ENCODE data around the gene NT5DC1. TPM values are rescaled to one million over a fixed set of nuclear protein-coding genes. Genes with fewer than 3 reads are reported as not detected.
A peak's percentile ranks its signal among the peaks of the same experiment; 100 is the strongest.

The NT5DC1 gene
- total RNA-seq, 1 experiment from 2014 or later, result 63.7 TPM

DNA sequence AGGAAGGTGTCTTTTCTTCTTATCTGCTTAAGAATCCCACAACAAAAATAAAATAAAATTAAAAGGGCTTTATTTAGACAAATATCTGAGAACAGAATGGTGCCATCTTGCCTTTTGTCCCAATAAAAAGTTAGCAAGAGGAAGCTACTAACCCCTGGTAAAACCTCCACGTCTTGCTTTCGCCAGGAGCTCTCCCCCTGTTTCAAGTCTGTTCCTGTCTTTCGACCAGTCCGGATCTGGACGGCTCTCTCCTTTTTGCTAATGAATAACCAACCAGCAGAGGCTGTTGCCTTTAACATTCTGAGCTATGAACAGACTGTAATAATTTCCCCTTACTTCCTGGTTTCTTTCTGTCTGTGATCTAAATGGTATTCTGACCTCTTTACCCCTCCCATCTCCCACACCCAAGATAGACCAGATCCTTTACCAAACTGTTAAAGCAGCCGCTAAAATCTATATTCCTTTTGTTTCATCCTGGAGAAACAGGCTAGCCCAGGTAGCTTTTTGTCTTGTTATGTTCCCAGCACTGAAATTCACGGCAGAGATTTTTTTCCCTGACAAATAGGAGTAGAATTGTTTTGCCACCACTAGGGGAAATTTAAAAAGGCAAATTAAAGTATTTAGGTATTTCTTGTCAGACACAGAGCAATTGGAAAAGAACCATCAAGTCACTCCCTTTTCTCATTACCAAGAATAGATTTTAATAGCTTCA lies 39.9 kb upstream of the NT5DC1 start, which contains the start of gene FRK:
Gene FRK (minus strand): TSS at position 320 of the 712 bp plus-strand sequence. CDS start 580 bp downstream, outside the sequence.
- H3K9ac ChIP-seq (ENCODE audit: low read length), result peak within 1 kb of the TSS; percentile 57
- peak; percentile 81 for ATAC-seq

More for the DNA sequence above, 39.9 kb upstream of the NT5DC1 start, which contains the start of gene FRK:
- no peaks in the 10 kb centered on the region for H3K36me3 ChIP-seq (ENCODE audit: control insufficient read depth in 1 of 2, insufficient read depth in 2 of 2, low read length in 2 of 2)
- no TSS peak for BruUV-seq (replicated peaks)
- CTCF ChIA-PET, result interaction anchor here (0.7 to 2.3 kb wide), 17 partner anchors 8 to 57 kb away, joined by 3 to 14 read pairs (median 4); partner anchors contain the start of gene NT5DC1
- RAD21 ChIA-PET (ENCODE audit: low non-redundant PET in 1 of 2, low total read pairs in 2 of 2, uncharacterized antibody in 2 of 2, unreplicated experiment in 2 of 2), result no interaction called here
- H3K4me3 ChIP-seq (replicated peaks in 1 of 2; ENCODE audit: low read depth in 1 of 2, low read length in 2 of 2), result peak within 1 kb of the TSS; percentile 52 to 61
- H2AFZ ChIP-seq (ENCODE audit: low read depth, low read length, poor library complexity, severe bottlenecking), result peak within 1 kb of the TSS; percentile 88
- peaks cover 10 to 28% of the 10 kb centered on the region in 2 experiments; a peak in 3 of 4 replicates for H3K4me1 ChIP-seq (ENCODE audit: control insufficient read depth in 1 of 2, insufficient read depth in 2 of 2, low read length in 2 of 2)
- peak; percentile 62 for DNase-seq (ENCODE audit: low read depth, low spot score)
- no peak for TF ChIP-seq ZFX (IDR thresholded peaks at IDR 0.05)
- TF ChIP-seq FOSL1 (IDR thresholded peaks at IDR 0.05; ENCODE audit: low read depth), result peak; percentile 22; the same call in 1 of the 2 replicates
- peak; percentile 81 for TF ChIP-seq POLR2AphosphoS5 (IDR thresholded peaks at IDR 0.05; ENCODE audit: low read depth, low read length)
- TF ChIP-seq SP1 (IDR thresholded peaks at IDR 0.05; ENCODE audit: low read depth), result peak; percentile 60
- TF ChIP-seq CEBPB (IDR thresholded peaks at IDR 0.05; ENCODE audit: low read depth), result 0 out of 2 replicates have a peak, but pooled peaks have one; percentile 25
- peak; percentile 26; the same call in 1 of the 2 replicates for TF ChIP-seq CBX3 (IDR thresholded peaks at IDR 0.05; ENCODE audit: low read depth)
- TF ChIP-seq, protein P1, sequence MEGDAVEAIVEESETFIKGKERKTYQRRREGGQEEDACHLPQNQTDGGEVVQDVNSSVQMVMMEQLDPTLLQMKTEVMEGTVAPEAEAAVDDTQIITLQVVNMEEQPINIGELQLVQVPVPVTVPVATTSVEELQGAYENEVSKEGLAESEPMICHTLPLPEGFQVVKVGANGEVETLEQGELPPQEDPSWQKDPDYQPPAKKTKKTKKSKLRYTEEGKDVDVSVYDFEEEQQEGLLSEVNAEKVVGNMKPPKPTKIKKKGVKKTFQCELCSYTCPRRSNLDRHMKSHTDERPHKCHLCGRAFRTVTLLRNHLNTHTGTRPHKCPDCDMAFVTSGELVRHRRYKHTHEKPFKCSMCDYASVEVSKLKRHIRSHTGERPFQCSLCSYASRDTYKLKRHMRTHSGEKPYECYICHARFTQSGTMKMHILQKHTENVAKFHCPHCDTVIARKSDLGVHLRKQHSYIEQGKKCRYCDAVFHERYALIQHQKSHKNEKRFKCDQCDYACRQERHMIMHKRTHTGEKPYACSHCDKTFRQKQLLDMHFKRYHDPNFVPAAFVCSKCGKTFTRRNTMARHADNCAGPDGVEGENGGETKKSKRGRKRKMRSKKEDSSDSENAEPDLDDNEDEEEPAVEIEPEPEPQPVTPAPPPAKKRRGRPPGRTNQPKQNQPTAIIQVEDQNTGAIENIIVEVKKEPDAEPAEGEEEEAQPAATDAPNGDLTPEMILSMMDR (IDR thresholded peaks at IDR 0.05 in 2 of 3, conservative IDR thresholded peaks at IDR 0.05 in 1 of 3; ENCODE audit: borderline replicate concordance in 1 of 3, insufficient read depth in 1 of 3, low read depth in 2 of 3, low read length in 2 of 3), result peak; percentile 21 to 53 (median 27); a peak in 4 of 6 replicates
- no peak for TF ChIP-seq EGR1 (IDR thresholded peaks at IDR 0.05; ENCODE audit: low read depth)
- no peak for TF ChIP-seq POLR2A (IDR thresholded peaks at IDR 0.05; ENCODE audit: borderline replicate concordance, extremely low read depth, insufficient read depth, insufficient read length)
- TF ChIP-seq, protein P2, sequence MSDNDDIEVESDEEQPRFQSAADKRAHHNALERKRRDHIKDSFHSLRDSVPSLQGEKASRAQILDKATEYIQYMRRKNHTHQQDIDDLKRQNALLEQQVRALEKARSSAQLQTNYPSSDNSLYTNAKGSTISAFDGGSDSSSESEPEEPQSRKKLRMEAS (IDR thresholded peaks at IDR 0.05), result 0 out of 2 replicates have a peak, but pooled peaks have one; percentile 38
- TF ChIP-seq SIN3A (IDR thresholded peaks at IDR 0.05; ENCODE audit: low read depth), result peak; percentile 50; the same call in 1 of the 2 replicates
- 0 out of 2 replicates have a peak, but pooled peaks have one; percentile 4 for TF ChIP-seq RAD21 (IDR thresholded peaks at IDR 0.05; ENCODE audit: low read depth)
- peak; percentile 54 for TF ChIP-seq ELF1 (IDR thresholded peaks at IDR 0.05; ENCODE audit: borderline replicate concordance, low read depth)
- intact Hi-C loops (cut with micrococcal nuclease), result loop anchor here (1.0 kb wide), 1 partner anchor 49 kb away; no protein-coding TSS in a partner anchor
- no peaks in the 10 kb centered on the region for H4K20me1 ChIP-seq (ENCODE audit: insufficient read depth)
- H3K79me2 ChIP-seq (ENCODE audit: insufficient read depth, low read length), result no peaks in the 10 kb centered on the region
- peak within 1 kb of the TSS; percentile 85 for H3K27ac ChIP-seq (ENCODE audit: low read depth, low read length)
- H3K9me2 ChIP-seq (ENCODE audit: insufficient read depth), result no peaks in the 10 kb centered on the region
- POLR2A ChIA-PET, result interaction anchor here (0.9 to 1.8 kb wide), 8 partner anchors 9 to 48 kb away, joined by 3 to 11 read pairs (median 4); no protein-coding TSS in a partner anchor
- peak within 1 kb of the TSS; percentile 90 for H3K4me2 ChIP-seq (ENCODE audit: low read length)
- no peaks in the 10 kb centered on the region for H3K9me3 ChIP-seq (ENCODE audit: control insufficient read depth in 1 of 2, insufficient read depth in 1 of 2, low read depth in 1 of 2, low read length in 2 of 2)
- H3K27me3 ChIP-seq (ENCODE audit: insufficient read depth, low read length), result no peaks in the 10 kb centered on the region
